Measurements from ENCODE around the gene CBLL1. TPM values are rescaled to one million over a fixed set of nuclear protein-coding genes. Genes with fewer than 3 reads are reported as not detected.

Gene CBLL1
- total and polyA plus RNA-seq, 2 experiments from 2014 or later = 31.1 to 67.4 TPM

- no peak overlapping the region for H2AFZ ChIP-seq
Observed at GRCh38 chr7:107711301-107711700, 32.6 kb upstream of the CBLL1 start.

GRCh38 chr7:107712025-107712424 is 31.9 kb upstream of the CBLL1 start:
- no peak for ATAC-seq
- no peaks in the 10 kb centered on the region for H3K36me3 Mint-ChIP-seq (ENCODE audit: low read depth)
- H3K9me2 ChIP-seq (ENCODE audit: insufficient read depth) = no peaks in the 10 kb centered on the region

More at GRCh38 chr7:107711301-107711700, 32.6 kb upstream of the CBLL1 start:
- H3K36me3 ChIP-seq (ENCODE audit: insufficient read depth) = no peaks in the 10 kb centered on the region
- no peaks in the 10 kb centered on the region for H3K79me2 ChIP-seq (replicated peaks; ENCODE audit: insufficient read depth)
- no peaks in the 10 kb centered on the region for H3K36me3 Mint-ChIP-seq (ENCODE audit: low read depth)
- no peak for TF ChIP-seq ZNF331 (CRISPR knock-in tag; IDR thresholded peaks at IDR 0.05; ENCODE audit: low read depth)
- no peak for TF ChIP-seq JUNB (IDR thresholded peaks at IDR 0.05; ENCODE audit: unreplicated experiment)
- no peak for TF ChIP-seq CREB1 (CRISPR knock-in tag; IDR thresholded peaks at IDR 0.05; ENCODE audit: low read depth)
- no peak for TF ChIP-seq EZH2 (IDR thresholded peaks at IDR 0.05; ENCODE audit: low read depth, unreplicated experiment)
- no peak for TF ChIP-seq NANOG (IDR thresholded peaks at IDR 0.05; ENCODE audit: borderline replicate concordance)
- DNase-seq (ENCODE audit: low spot score) = no peak
- H3K27me3 Mint-ChIP-seq (ENCODE audit: insufficient read depth, low read depth, poor library complexity) = no peaks in the 10 kb centered on the region
- H3K27ac ChIP-seq (ENCODE audit: low read depth) = no peak overlapping the region
- H4K20me1 ChIP-seq (replicated peaks; ENCODE audit: insufficient read depth) = no peaks in the 10 kb centered on the region
- no peaks in the 10 kb centered on the region for H3F3A ChIP-seq (replicated peaks; ENCODE audit: low read depth)
- no peaks in the 10 kb centered on the region for H3K9me3 Mint-ChIP-seq
- no peaks in the 10 kb centered on the region for H3K27me3 ChIP-seq (ENCODE audit: insufficient read depth)
- no peaks in the 10 kb centered on the region for H3K4me1 ChIP-seq (ENCODE audit: insufficient read depth)
- no peak overlapping the region for H3K4me2 ChIP-seq
- no peaks in the 10 kb centered on the region for H3K4me1 Mint-ChIP-seq
- ATAC-seq = no peak
- no peak overlapping the region for H3K27ac Mint-ChIP-seq
- H3K4me3 ChIP-seq = no peak overlapping the region
- no peaks in the 10 kb centered on the region for H3K9me2 ChIP-seq (ENCODE audit: insufficient read depth)
- no peak overlapping the region for H3K4me3 Mint-ChIP-seq

More at GRCh38 chr7:107712025-107712424, 31.9 kb upstream of the CBLL1 start:
- Histone ChIP-seq H3K4me1 (ENCODE audit: insufficient read depth) (no peaks in the 10 kb centered on the region), H3K27ac (ENCODE audit: low read depth) (no peak overlapping the region), H3K4me3 (no peak overlapping the region), H4K20me1 (replicated peaks; ENCODE audit: insufficient read depth) (no peaks in the 10 kb centered on the region), H3K4me2 (no peak overlapping the region), H3K36me3 (ENCODE audit: insufficient read depth) (no peaks in the 10 kb centered on the region), H3K79me2 (replicated peaks; ENCODE audit: insufficient read depth) (no peaks in the 10 kb centered on the region), H3K27me3 (ENCODE audit: insufficient read depth) (no peaks in the 10 kb centered on the region), H3F3A (replicated peaks; ENCODE audit: low read depth) (no peaks in the 10 kb centered on the region), H2AFZ (no peak overlapping the region)
- Mint-ChIP-seq H3K9me3 (no peaks in the 10 kb centered on the region), H3K27ac (no peak overlapping the region), H3K4me3 (no peak overlapping the region), H3K27me3 (ENCODE audit: insufficient read depth, low read depth, poor library complexity) (no peaks in the 10 kb centered on the region), H3K4me1 (no peaks in the 10 kb centered on the region)
- DNase-seq (ENCODE audit: low spot score) = no peak
- no peak for TF ChIP-seq NANOG (IDR thresholded peaks at IDR 0.05; ENCODE audit: borderline replicate concordance)
- TF ChIP-seq CREB1 (CRISPR knock-in tag; IDR thresholded peaks at IDR 0.05; ENCODE audit: low read depth) = no peak
- TF ChIP-seq JUNB (IDR thresholded peaks at IDR 0.05; ENCODE audit: unreplicated experiment) = no peak
- TF ChIP-seq ZNF331 (CRISPR knock-in tag; IDR thresholded peaks at IDR 0.05; ENCODE audit: low read depth) = no peak
- no peak for TF ChIP-seq ZNF114 (CRISPR knock-in tag; IDR thresholded peaks at IDR 0.05)
- no peak for TF ChIP-seq CTCF (conservative IDR thresholded peaks at IDR 0.05; ENCODE audit: low read depth in 2 of 2)
- no peak for TF ChIP-seq EZH2 (IDR thresholded peaks at IDR 0.05; ENCODE audit: low read depth, unreplicated experiment)
- TF ChIP-seq ZNF462 (CRISPR knock-in tag; IDR thresholded peaks at IDR 0.05) = no peak
- TF ChIP-seq EZH2phosphoT487 (IDR thresholded peaks at IDR 0.05; ENCODE audit: unreplicated experiment) = no peak
- no peak for TF ChIP-seq REST (IDR thresholded peaks at IDR 0.05; ENCODE audit: unreplicated experiment)

All from GM23338 (cell line).